ENCODE measurements around the gene COLEC11.

DNA sequence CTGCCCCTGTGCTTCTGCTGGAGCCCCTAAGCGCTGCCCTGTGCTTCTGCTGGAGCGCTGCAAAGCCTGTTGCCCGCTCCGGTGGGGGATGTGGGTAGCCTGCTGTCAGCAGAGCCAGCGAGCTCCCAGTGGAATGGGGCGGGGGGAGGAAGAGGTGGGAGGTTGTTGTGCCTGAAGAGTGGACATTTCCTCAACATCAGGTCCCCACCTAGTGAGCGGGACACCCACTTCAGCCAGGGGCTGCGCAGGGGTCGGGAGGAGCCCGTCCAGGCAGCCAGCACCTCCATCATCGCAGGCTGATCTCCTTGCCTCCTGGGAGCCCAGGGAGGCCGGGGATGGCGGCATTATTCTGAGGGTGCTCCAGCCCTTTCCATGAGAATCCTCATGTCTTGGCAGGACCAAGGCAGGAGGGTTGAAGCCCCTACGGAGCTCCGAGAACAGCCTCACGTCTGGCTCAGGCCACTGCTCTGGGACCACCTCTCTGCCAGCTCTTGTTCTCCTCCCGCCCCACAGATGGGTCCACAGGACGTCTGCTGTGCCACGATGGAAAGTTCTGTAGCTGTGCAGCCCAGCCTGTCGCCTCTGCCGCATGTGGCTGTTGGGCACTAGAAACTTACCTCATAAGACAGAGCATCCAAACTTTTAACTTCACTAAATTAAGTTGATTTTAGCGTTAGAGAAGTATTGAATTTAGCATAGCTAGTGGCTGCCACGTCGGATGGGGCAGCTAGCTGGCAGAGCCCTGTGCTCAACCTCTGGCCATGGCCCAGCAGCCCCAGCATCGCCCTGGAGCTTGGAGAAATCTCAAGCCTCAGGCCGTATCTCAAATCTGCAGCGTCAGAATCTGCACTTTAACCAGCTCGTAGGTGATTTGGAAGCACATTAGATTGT, 61.2 kb downstream of the COLEC11 start:
- TF ChIP-seq PATZ1 (CRISPR knock-in tag; IDR thresholded peaks at IDR 0.05; ENCODE audit: borderline replicate concordance) = no peak
- TF ChIP-seq PPARA (CRISPR knock-in tag; IDR thresholded peaks at IDR 0.05; ENCODE audit: borderline replicate concordance) = no peak
